Germinal center (tissue), 1 donor: ENCODE results near the gene LACRT.
"Not testable (repeated sequence)": the region's sequence is repeated elsewhere in the genome, so short reads cannot be mapped to it uniquely, and the experiment has no call there.

ENCODE experiments used
- DNase-seq: peaks from one replicate; pipeline ENCODE4 v3.0.0; 2012; ENCODE audit warnings: mixed read lengths, low spot score

Gene LACRT

DNA sequence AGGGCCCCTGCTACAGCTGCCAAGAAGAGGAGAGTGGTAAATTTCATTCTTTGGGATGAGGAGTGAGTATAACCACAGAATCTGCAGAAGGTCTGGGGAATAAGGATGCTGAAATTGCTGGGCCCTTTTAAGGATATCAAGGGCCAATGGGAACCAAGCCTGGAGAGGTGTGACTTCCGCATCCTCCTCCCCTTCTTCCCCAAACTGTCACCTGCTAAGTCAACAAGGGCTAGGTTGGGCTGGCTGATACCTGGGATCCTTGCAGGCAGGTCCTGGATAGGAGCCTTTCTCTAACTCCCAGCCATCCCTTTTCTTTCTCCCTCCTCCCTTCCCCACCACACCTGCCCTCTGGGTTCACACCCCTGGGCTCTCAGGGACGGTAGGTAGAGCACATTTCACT is at the start of gene LACRT:
TSS of gene LACRT (minus strand) at position 101 of the 400 bp plus-strand sequence. CDS start at position 47, 54 bp downstream.
- no peak for DNase-seq

GRCh38 chr12:54683398-54683797 is 48.7 kb upstream of the LACRT start:
- DNase-seq: no peak

DNA sequence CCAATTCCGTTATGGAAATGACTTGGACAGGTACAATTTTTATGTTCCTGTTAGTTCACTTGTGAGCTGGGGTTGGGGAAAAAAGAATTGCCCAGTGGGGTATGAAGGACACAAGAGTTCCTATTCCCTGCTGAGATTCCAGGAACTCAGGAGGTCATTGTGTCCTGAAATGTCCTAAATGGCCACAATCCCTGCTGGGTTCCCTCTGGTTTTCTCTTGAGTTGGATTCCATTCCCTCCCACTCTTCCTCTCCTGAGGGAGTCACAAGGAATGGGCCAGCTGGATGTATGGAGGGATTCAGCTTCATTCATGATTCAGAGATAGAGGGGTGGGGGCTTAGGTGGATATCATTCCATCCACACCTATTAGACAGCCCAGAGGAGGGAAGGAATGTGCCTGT is 48.0 kb upstream of the LACRT start:
- DNase-seq: no peak

GRCh38 chr12:54680374-54680773 is 45.7 kb upstream of the LACRT start:
- DNase-seq: peak; percentile 53

GRCh38 chr12:54678131-54678530 is 43.4 kb upstream of the LACRT start:
- DNase-seq: no peak

DNA sequence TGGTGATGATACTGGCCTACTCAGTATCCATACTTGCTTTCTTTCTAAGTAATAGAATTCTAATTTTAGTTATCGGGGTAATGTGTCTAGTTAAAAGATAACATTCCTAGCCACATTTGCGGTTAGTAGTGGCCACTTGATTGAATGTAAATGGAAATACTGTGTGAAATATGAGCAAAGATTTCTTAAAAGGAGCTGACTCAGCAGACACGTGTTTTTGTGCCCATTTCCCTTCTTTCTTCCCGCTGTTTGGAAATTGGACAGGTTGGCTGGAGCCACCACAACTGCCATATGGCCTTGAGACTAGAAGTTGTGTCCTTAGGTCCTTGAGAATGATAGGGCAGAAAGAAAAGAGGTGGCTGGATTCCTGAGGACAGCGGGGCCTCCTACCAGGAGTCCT is 33.2 kb upstream of the LACRT start:
- DNase-seq: no peak

DNA sequence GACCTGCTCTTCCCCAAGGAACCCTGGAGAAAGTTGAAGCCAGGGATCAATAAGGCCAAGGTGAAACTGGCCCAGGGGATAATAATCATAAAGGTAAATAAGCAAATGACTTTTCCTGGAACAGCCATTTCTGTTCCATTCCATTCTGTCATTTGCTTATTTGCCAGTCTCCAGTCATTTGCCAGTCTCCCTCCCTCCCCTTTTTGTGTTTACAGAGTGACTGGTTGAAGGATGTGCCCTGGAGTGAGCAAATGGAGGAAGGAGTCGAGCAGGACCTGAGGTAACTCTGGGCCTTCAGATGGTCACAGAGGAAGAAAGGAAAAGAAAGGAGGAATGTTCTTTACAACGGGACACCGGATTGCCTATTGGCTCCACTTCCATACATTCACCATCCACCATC is 31.3 kb upstream of the LACRT start:
- no peak for DNase-seq

- not testable (repeated sequence) for DNase-seq
Measured at GRCh38 chr12:54665022-54665635, 30.4 kb upstream of the LACRT start.

DNA sequence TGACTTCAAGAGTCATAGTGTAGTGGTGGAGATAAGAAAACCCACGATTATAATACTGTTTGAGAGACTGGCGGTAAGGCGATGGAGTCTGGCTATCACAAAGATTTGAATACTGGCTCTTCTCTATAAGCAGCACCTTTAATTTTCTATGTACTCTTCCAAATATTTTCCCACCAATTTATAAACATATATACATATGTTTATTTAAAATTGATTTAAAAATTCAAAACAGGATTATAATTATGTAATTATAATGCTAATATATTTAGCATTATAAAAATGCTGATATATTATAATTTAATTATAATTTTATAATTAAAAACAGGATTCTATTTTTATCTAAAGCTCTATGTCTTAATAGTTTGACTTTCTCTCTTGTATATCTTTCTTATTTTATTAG is 28.9 kb upstream of the LACRT start:
- DNase-seq: no peak

DNA sequence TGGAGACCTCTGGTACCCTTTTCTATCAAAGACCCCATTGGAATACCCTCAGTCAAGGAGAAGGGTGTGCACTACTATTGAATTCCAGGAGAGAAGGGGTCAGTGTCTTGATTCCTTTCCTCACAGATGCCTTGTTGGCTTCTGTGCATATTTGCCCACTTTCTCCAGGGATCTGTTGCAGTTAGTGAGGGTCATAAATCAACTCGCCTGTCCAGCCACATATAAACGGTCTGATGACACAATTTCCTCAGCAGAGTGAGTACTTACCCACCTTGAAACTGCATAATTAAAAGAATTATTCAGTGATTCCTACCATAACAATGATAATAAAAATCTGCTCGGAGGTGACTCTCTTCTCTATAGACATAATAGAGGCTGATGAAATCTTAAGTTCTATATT is 27.3 kb upstream of the LACRT start:
- no peak for DNase-seq

DNA sequence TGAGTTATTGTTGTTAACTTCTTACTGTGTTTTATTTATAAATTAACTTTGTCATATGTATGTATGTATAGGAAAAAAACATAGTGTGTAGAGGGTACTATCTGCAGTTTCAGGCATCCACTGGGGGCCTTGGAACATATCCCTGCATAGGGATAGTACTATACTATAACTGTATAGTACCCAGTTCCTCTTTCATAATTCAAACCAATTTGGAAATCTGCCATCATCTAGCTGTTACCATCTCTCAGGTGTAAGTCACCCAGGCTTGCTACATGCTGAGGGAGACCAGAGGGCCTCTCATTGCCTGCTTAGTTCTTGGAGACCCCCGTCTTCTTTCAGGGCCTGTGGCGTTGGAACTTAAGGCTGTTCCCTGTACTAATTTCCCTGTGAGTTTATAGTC is 26.4 kb upstream of the LACRT start:
- DNase-seq: no peak

- DNase-seq: no peak
Measured at GRCh38 chr12:54660320-54660962, 25.7 kb upstream of the LACRT start.

DNA sequence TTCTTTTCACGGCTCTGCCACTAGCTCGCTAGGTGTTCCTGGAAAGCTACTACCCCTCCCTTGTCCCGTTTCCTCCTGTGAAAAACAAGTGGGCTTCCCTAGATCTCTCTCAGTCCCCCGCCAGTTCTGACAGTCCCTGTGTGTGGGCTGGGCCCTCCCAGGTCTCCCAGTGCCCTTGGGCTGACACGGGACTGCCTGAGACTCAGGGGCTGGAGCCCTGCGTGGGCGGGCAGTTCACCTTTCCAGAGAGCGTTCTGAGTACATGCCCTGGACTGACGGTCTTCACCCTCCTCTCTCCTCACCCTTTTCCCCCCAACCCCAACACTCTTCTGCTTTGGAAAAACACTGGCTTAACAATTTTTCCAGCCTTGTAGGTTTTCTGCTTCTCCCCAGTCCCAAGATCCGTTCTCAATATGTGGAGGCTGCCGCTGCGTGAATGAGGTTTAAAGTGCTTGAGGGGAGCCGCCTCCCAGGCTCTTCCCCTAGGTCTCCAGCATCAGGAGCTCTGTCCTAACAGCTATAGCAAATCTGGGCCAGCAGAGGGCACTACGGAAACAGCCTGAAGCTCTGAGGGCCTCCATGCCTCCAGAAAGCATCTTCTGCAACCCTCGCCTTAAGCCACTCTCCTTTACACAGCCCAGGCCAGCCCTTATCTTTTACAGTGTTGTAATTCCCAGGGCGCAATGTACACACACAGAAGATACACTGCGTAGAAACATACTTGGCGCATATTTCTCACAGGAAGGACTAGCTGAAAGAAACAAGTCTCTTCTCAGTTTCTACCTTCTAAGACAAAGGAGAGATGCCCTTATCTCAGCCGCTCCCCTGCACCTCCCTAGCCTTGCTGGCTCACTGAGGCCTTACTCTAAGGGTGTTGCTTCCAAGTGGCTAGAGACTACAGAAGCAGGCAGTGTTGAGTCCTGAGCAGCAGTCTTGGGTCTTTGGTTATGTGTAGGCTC is 23.9 kb upstream of the LACRT start:
- peak; percentile 63 for DNase-seq

GRCh38 chr12:54657105-54657607 is 22.5 kb upstream of the LACRT start:
- DNase-seq: no peak

DNA sequence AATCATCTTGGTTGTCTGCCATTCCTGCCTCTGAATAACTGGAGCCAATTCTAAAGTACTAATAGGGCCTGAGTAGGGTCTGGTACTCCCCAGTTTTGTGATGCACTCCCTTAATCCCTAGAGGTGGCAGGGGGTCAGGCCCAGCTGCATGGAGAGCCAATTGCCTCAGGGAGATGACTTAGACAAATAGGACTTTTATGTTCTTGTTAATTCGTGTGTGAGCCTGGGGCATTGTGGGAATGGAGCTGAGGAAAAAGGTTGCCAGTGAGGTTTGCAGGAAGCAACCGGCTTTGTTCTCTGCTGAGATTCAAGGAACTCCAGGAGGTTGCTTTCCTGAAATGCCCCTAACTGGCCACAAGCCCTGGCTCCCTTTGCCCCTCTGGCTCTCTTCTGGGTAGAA is 20.2 kb upstream of the LACRT start:
- DNase-seq: no peak

DNA sequence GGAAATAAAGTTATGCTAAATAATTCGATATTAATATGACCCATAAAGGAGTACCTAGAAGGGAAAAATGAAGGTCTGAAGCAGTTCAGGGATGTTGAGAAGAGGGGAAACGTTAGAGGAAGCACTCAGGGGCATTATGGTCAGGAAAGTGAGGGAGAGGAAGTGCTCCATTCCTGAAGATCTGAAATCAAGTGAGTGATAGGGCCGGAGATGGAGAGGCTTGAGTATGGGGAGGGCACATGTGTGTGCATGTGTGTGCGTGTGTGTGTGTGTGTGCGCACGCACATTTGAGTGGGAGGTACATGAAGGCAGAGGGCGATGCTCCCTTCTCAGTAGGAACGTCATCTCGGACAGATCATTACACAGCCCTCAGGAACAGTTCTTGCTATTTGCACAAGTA is 18.3 kb upstream of the LACRT start:
- DNase-seq: no peak

- DNase-seq: no peak
Measured at GRCh38 chr12:54650889-54651288, 16.2 kb upstream of the LACRT start.

DNA sequence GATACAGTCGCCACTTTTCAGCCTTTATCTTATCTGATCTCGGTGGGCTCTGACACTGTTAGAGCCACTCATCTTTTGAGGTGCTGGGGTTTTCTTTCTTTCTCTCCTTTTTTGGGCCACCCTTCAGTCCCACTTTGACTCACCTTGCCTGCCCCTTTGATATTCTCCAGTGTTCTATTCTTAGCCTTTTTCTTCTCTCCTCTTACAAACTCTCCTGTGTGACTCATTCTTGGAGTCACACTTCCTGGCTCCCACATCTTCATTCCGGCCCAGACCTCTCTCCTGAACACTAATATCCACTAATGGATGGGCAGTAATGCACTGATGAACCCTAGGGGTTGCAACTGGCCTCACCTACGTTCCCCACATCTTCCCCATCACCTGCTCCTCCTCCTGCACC is 15.7 kb upstream of the LACRT start:
- no peak for DNase-seq

GRCh38 chr12:54649825-54650224 is 15.1 kb upstream of the LACRT start:
- DNase-seq: no peak

- no peak for DNase-seq
Measured at GRCh38 chr12:54648265-54648664, 13.6 kb upstream of the LACRT start, which contains the start of gene DCD. DCD (minus strand) TSS chr12:54648365; CDS start chr12:54648303, 62 bp downstream.

DNA sequence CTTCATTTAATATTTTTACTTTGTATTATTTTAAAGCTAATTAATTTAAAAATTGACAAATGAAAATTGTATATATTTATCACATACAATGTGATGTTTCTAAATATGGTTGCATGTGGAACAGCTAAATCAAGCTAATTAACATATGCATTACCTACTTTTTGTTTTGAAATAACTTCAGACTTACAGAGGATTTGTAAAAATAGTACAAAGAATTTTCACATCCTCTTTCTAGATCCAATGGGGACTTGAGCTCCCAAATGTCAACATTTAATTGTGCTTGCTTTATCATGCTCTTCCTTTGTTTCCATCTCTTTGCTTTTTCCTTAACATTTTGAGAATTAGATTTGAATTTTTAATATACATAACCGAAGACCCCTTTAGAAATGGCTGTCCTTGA is 6.9 kb upstream of the LACRT start:
- no peak for DNase-seq

DNA sequence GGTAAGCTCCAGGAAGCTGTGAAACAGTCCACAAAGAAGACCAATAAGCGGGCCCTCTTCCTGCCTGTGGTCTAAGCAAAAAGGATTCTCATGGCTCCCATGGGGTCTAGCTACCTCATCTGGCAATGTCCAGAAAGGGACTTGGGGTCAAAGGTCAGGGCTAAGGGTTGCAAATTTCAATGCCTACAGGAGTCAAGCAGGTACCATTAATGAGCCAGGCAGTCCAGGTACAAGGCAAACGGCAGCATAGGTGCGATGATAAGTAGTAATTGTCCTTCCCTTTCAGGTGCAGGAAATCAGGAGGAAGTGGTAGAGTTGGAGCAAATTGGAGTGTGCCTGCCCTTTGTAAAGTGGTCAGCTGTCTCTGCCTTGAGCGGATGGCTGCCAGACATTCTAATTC is 6.4 kb upstream of the LACRT start:
- DNase-seq: no peak

GRCh38 chr12:54639112-54639511 is 4.4 kb upstream of the LACRT start:
- not testable (repeated sequence) for DNase-seq
